ENCODE data around the gene POLR2H. TPM values are rescaled to one million over a fixed set of nuclear protein-coding genes. Genes with fewer than 3 reads are reported as not detected.

The POLR2H gene
- total RNA-seq, 1 experiment from 2014 or later: 153 TPM

DNA sequence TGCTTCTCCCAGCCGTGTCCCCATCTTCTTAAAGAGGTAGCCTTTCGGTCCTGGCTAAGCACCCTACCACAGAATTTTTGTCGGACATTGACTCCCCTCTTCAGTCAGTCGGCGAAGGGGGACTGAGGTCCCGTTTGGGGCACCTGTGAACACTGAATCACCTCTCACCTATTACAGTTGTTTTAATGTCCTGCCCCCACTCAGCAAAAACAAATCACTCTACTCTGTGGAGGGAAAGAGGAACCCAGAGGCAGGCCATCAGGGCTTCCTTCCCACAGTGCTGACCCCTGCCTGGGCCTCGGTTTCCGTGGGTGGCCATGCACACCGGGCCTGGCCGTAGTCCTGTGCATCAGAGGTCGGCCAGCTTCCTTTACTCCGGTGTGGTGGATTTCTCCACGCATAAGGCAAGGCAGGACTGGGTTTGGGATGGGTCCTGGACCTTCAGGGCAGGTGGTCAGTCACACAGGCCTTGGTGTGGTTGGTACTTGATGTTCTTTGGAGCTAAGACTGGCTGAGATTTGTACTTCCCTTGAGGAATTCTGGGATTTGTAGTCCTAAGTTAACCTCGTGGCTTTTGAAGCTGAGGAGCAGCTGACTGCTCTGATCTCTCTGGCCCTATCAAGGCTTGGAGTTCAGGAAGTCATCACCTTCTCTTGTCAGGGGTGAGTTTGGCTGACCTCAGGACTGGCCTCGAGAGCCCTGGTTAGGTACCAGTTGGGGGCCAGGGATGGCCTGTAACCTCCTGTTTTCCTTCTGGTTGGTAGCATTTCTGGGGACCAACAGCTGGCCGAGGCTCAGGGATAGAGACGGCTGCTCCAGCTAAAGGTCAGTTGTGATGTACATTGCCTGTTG is 24.7 kb upstream of the POLR2H start:
- Histone ChIP-seq H3K9me3 (ENCODE audit: insufficient read depth, low read depth) (no peaks in the 10 kb centered on the region), H3K79me2 (ENCODE audit: low read depth) (peaks cover 18% of the 10 kb centered on the region), H3K27me3 (ENCODE audit: insufficient read depth, low read depth) (no peaks in the 10 kb centered on the region), H4K20me1 (ENCODE audit: insufficient read depth) (peaks cover 43% of the 10 kb centered on the region), H3F3A (ENCODE audit: insufficient read depth, low read depth) (peaks cover 63% of the 10 kb centered on the region), H3K4me2 (peak overlapping the region; percentile 82), H3K4me3 (peak overlapping the region; percentile 68), H2AFZ (peak overlapping the region; percentile 67), H3K9me2 (ENCODE audit: insufficient read depth) (no peaks in the 10 kb centered on the region), H3K36me3 (ENCODE audit: low read depth) (peaks cover 21% of the 10 kb centered on the region), H3K4me1 (replicated peaks; ENCODE audit: insufficient read depth) (peaks cover 50% of the 10 kb centered on the region), H3K27ac (0 out of 2 replicates have a peak overlapping the region, but pooled peaks have one; percentile 73)
- TSS peak; percentile 44 for BruUV-seq (replicated peaks)
- intact Hi-C loops (cut with micrococcal nuclease; ENCODE audit: unreplicated experiment): loop anchor here (1.0 kb wide), 1 partner anchor 26 kb away; no protein-coding TSS in a partner anchor
- ChIA-PET POLR2A (ENCODE audit: unreplicated experiment) (interaction anchor here (0.7 kb wide), 1 partner anchor 26 kb away, joined by 3 read pairs; no protein-coding TSS in a partner anchor), CTCF (no interaction called here)
- peak in 1 of 2 experiments; percentile 56 for DNase-seq
- no peak for TF ChIP-seq CTCF (conservative IDR thresholded peaks at IDR 0.05)
- no peak for TF ChIP-seq EZH2 (IDR thresholded peaks at IDR 0.05; ENCODE audit: low read depth)

DNA sequence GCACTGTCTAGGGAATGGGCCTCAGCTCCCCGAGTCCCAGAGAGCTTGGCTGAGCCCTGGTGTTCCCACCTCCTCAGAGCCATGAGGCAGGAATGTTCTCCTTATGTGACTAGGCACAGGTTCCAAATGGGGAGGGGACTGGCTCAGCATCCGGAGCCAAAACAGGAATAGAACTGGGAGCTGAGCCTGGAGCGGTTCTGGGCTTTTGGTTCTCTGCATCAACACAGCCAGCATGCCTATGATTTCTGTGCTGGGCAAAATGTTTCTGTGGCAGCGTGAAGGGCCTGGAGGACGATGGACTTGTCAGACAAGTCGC is 24.2 kb upstream of the POLR2H start, which contains the start of gene FAM131A:
TSS of gene FAM131A (plus strand) at position 202 of the 316 bp plus-strand sequence. CDS start at position 233, 31 bp downstream.
- intact Hi-C loops (cut with micrococcal nuclease; ENCODE audit: unreplicated experiment): no loop called here
- Histone ChIP-seq H3K9me3 (ENCODE audit: insufficient read depth, low read depth) (no peaks in the 10 kb centered on the region), H3K27ac (no peak within 1 kb of the TSS), H3K4me1 (replicated peaks; ENCODE audit: insufficient read depth) (peaks cover 46% of the 10 kb centered on the region), H3K4me2 (peak within 1 kb of the TSS; percentile 82), H3K27me3 (ENCODE audit: insufficient read depth, low read depth) (no peaks in the 10 kb centered on the region), H3K36me3 (ENCODE audit: low read depth) (peaks cover 15% of the 10 kb centered on the region), H3K4me3 (peak within 1 kb of the TSS; percentile 68), H3K9me2 (ENCODE audit: insufficient read depth) (no peaks in the 10 kb centered on the region), H3K79me2 (ENCODE audit: low read depth) (peaks cover 14% of the 10 kb centered on the region), H2AFZ (peak within 1 kb of the TSS; percentile 67), H4K20me1 (ENCODE audit: insufficient read depth) (peaks cover 37% of the 10 kb centered on the region), H3F3A (ENCODE audit: insufficient read depth, low read depth) (peaks cover 57% of the 10 kb centered on the region)
- no peak for TF ChIP-seq CTCF (conservative IDR thresholded peaks at IDR 0.05)
- no peak for TF ChIP-seq EZH2 (IDR thresholded peaks at IDR 0.05; ENCODE audit: low read depth)
- BruUV-seq (replicated peaks): no TSS peak
- ChIA-PET POLR2A (ENCODE audit: unreplicated experiment) (no interaction called here), CTCF (no interaction called here)
- no peak for DNase-seq

DNA sequence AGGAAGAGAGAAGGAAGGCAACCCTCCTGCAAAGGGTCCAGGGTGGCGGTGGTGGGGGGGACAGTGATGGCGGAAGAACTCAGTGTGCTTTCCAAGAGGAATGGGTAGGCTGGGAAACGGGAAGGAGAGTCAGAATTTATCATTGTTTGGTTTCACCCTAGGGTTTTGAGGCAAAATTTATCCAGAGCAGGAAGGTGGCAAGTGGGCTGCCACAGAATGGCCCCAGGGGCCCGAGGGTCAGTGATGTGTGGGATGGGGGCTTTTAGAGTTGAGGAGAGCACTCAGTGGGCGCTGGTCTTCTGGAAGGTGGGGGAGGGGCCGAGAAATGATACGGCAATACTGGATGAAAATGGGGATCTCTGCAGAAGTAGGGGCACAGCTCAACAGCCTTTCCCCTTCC is 23.5 kb upstream of the POLR2H start:
- Histone ChIP-seq H3F3A (ENCODE audit: insufficient read depth, low read depth) (peaks cover 51% of the 10 kb centered on the region), H4K20me1 (ENCODE audit: insufficient read depth) (peaks cover 31% of the 10 kb centered on the region), H3K27me3 (ENCODE audit: insufficient read depth, low read depth) (no peaks in the 10 kb centered on the region), H2AFZ (no peak overlapping the region), H3K27ac (no peak overlapping the region), H3K4me3 (no peak overlapping the region), H3K4me1 (replicated peaks; ENCODE audit: insufficient read depth) (peaks cover 40% of the 10 kb centered on the region), H3K9me2 (ENCODE audit: insufficient read depth) (no peaks in the 10 kb centered on the region), H3K36me3 (ENCODE audit: low read depth) (peaks cover 9% of the 10 kb centered on the region; the same call in 1 of the 2 replicates), H3K79me2 (ENCODE audit: low read depth) (peaks cover 14% of the 10 kb centered on the region), H3K9me3 (ENCODE audit: insufficient read depth, low read depth) (no peaks in the 10 kb centered on the region), H3K4me2 (no peak overlapping the region)
- TF ChIP-seq EZH2 (IDR thresholded peaks at IDR 0.05; ENCODE audit: low read depth) (no peak), CTCF (conservative IDR thresholded peaks at IDR 0.05) (no peak)
- ChIA-PET CTCF (no interaction called here), POLR2A (ENCODE audit: unreplicated experiment) (no interaction called here)
- BruUV-seq (replicated peaks): no TSS peak
- no peak for DNase-seq
- intact Hi-C loops (cut with micrococcal nuclease; ENCODE audit: unreplicated experiment): no loop called here

Measured in PC-9 (cell line).